GM21526 (cell line): ENCODE results near the gene MAEA.
"Not testable (repeated sequence)": the region's sequence is repeated elsewhere in the genome, so short reads cannot be mapped to it uniquely, and the experiment has no call there.

Source experiments
- ATAC-seq: cut with Tn5 transposase; IDR thresholded peaks from one replicate; pipeline ENCODE4 v1.9.1; 2021; ENCODE audit warnings: moderate library complexity; ENCODE audit not compliant: unreplicated experiment, low FRiP score

MAEA gene

DNA sequence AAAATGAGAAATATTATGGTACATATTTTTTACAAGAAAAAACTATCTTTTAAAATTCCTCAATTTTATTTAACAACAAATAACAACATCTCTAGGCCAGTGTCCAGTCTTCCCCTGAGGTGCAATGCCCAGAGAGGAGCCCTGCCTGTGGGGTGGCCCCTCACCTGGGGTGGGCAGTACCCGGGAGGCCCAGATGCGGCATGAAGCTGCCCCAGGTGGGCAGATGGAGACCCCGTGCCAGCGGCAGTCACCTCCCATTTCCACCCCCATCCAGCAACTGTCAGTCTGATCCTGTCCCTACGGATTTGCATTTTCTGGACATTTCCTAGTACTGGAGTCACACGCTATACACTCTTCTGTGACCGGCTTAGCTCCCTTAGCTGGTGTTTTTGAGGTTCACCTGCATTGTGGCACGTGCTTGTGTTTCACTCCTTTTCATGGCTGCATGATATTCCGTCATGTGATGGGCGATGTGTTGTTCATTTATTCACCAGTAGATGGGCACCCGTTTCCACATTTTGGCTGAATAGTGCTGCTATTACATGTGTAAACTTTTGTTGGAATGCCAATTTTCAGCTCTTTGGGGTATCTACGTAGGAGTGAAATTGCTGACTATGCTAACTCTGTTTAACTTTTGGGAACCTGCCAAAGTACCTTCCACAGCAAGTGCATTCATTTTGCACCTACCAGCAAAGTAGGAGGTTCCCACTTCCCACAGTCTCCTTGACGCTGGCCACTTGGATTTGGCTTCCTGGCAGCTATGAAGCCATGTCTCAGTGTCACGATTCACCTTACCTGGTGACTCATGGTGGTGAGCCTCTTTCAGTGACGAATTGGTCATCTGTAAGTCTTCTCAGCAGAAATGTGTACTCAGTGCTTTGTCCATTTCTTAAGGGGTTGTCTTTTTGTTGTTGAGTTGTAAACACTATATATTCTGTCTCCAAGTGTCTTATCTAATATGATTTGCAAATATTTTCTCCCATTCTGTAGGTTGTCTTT, 11.7 kb upstream of the MAEA start:
- ATAC-seq: no peak

DNA sequence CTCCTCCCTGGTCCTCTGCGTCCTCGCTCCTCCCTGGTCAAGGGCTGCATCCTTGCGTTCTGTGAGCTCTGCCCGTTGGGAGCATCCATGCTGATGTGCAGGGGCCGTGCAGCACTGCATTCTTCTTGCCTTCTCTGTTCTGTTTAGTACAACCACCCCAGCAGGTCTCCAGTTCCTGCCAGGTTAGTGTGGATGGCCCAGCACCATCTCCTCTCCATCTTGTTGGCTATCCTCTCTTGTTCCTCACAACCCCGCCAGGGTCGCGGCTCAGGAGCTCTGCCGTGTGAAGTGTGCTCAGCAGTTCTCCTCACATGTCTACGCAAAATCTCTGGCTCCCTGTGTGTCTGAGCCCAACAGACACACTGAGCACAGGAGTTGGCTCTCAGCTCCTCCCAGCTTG, 10.4 kb upstream of the MAEA start:
- no peak for ATAC-seq

DNA sequence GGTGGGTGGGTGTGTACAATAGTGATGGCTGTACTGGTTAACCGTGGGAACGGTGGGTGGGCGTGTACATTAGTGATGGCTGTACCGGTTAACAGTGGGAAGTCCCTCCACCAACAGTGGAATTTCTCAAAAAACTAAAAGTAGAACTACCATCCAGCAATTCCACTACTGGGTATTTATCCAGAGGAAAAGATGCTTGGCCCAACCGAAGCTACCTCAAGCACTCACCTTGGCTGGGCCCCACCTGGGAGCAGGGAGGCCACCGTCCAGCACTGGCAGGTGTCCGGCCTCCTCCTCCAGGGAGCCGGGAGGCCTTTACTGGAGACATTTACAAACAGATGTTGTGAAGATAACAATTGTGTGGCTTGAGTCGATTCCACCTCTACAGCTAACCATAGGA, 6.0 kb upstream of the MAEA start:
- no peak for ATAC-seq

DNA sequence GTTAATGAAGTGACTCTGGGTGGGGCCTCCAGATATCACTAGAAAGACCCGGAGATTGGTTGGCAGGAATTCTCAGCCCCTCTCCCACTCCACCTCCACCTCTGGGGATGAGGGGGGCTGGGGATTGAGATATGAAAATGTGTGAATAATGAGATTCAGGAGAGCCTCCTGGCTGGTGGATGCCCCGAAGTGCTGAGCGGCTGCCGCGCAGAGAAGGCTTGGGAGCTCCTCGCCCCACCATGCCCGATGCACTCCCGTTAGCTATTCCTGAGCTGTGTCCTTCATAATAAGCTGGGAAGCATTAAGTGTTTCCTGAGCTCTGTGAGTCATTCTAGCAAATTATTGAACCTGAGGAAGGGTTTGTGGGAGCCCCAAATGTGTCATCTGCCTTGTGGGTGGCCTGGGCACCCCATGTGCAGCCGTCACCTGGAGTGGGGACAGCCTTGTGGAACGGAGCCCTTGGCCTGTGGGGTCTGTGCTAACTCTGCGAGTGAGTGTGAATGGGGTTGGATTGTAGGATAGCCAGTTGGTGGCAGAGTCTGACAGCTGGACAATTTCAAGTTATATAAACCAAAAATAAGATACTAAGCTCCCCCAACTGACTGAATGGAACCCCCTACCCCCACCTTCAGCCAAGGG, 4.4 kb upstream of the MAEA start:
- no peak for ATAC-seq

DNA sequence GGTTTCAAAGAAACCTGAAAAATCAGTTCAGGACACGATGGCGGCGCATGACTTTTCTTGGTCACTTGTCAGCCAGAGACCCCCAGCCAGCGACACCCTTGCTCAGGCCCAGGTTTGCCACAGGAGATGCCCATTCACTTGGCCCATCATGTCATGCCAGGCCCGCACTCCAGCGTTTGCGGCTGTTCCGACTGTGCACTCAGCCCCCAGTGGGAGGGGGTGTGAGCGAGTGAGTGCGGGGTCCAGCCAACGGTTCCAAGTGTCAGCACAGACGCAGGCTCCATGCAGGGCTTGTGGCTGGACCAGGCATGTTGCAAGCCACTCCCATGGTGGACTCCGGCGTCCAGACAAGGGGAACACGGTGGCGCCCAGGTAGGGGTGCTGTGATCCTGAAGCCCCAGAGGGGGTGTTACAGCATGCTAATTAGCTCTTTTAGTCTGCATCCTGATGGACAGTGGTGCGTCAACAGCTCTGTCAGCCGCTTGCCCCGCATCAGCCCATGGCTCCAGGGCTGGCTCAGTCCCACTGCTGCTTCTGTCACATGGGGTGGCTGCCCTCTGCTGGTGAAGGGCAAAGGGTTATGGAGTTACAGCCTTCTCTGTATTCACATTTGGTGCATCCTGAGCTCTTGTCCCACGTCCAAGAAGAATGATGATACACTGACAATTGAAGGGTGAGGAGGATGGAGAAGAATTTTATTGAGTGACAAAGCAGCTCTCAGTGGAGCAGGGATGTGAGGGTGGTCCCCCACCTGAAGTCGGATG, 3.7 kb upstream of the MAEA start:
- ATAC-seq: no peak

DNA sequence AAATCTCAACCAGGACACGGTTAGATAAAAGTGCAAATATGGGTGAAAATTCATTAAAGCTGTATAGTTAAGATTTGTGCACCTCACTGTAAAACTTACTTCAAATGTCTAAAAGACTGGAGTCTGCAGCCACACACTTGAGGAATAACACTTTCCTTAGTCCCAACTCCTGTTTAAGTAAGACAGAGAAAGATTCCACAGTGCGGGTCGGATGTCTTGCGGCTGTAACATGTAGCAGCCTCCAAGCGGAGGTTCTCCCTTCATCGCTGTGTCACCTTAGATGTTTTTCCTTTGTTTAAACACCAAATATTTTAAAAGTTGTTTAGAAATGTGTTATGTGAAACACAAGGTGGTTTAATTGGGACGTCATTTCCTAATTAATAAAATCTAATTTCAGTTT, 905 bp upstream of the MAEA start:
- ATAC-seq: no peak

DNA sequence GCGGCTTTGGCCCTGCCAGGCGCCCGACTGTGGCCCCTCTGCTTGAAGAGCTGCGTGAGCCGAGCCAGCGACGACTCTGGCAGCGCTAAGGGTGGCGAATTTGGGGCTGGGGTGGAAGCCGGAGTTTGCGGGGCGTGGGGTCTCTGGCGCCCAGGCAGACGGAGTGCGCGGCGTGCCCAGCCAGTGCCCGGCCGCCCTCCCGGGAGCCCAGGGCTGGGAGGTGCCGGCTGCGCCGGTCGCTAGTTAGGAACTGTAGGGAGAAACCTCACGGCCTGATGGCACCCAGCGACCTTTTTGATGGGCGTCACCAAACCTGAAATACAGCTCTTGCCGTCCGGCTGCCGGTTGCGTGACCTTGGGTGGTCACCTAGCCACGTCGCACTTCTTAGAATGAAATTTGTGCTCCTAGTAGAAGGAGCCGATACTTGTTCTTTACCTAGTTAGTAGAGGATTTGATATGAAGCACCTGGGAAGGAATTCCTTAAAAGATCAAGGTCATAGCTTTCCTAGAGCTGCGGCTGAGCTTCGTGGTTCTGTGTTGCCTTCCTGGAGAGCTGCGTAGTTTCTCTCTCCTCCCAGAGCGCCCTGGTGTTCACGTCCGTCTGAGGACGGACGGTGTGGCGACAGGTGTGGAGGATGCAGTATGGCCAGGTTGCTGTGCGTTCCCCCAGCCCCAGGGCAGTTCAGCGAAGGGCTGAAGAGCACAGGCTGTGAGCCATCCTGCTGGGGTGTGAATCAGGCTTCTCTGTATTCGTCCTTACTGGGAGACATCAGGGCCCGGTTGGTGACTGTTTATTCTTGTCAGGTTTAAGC, 680 bp downstream of the MAEA start:
- ATAC-seq: peak; percentile 11

DNA sequence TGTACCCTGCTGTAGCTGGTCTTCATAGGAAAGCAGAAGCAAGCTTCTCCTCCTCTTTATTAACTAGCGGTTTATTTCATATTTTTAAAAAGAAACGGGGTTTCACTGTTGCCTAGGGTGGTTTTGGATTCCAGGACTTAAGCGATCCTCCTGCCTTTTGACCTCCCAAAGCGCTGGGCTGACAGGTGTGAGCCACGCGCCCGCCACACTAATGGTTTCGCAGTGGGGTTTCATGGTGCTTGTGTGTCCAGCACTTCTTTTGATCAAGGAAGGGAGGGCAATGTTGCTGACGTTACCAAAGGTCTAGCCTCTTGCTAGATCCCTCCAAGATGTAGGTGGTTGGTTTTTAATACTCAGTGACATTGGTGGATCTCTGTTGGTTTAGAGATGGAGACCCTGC, 1.4 kb downstream of the MAEA start:
- ATAC-seq: no peak

DNA sequence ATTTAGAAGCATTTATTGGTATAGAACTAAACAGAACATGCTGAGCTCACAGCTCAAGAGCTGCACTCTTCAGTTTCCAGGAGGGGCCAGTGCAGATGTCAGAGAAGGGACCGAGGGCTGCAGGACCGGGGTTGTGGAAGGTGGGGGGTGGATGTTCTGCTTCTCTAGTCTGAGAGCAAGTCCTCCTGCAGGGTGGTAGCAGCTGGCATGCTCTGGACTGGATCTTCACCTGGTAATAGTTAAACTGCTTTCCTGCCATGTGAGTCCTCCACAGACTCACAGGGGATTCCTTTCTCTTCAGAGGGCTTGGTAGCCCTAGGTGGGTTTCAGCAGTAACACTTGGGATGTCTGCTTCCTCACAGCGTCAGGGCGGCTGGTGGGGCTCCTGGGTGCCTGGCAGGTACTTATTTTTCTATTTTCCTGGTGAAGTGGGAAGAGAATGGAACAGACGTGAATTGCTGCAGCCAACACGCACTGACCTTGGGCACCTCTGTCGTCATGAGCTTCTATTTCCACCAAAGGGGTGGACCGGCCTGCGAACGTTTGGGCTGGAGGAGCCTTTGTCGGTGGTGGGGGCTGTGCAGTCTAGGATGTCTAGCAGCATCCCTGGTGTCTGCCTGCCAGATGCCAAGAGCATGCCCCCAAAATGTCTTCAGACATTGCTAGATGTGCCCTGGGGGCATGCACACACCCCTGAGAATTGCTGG, 2.5 kb downstream of the MAEA start:
- no peak for ATAC-seq

DNA sequence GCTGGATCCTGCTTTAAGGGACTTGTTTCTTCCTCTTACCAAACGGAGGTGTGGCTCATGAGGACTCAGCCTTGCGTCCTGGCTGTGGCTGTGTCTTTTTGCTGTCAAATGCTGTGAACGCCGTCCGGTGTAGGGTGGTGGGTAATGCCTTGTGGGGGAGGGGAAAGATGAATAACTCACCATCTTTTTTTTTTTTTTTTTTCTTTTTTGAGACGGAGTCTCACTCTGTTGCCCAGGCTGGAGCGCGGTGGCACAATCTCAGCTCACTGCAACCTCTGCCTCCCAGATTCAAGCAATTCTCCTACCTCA, 3.0 kb downstream of the MAEA start:
- not testable (repeated sequence) for ATAC-seq

DNA sequence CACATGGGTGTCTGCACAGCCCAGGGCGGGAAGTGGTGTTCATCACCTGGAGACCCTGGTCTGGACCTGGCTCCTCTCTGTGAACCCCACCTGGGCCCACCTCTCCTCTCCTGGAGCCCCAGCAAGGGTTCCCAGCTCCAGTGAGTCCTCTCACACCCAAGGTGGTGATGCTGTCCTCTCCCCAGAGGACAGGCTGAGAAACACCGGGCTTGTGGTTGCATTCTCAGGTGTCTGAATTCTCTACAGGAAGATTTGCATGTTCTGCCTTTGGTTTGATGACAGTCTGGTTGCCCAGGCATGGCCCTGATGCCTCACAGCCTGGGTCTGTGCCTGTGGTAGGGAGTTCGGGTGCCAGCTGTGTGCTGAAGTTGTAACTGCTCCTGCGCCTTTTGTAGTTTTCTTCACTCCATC, 3.8 kb downstream of the MAEA start:
- ATAC-seq: no peak

DNA sequence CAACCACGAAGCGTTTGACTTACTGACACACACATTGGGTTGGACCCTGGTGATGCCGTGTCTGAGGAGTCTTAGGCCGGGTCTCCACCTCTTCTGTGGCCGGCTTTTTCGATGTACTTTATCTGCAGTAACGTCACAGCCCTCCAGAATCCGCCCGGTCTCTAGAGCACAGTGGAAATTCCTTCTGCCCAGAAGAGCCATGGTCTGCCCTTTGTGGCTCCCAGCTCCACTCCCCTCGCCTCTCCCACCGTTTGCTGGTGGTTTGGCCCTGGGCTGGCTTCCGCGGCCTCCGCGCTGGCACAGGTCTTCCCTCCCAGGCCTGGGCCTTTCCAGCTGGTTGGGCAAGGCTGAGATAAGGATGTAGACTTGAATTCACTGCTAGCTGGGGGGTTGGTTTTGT, 4.3 kb downstream of the MAEA start:
- ATAC-seq: no peak

DNA sequence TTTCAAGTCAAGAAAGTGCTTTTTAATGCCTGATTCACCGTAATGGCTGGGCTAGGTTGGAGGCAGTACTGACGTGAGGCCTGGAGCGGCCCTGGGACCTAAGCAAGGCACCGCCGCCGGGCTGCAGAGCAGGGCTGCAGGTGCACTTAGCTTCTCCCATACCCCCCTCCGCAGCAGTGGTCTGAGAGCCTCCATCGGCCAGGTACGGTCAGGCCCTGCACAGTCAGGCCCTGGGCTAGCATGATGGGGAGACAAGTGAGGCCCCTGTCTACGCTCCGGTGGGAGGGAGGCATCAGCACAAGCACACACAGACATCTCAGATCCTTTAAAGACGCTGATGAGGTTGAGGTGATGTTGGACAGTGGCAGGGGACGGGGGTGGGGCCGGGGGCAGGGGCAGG, 4.7 kb downstream of the MAEA start:
- no peak for ATAC-seq

DNA sequence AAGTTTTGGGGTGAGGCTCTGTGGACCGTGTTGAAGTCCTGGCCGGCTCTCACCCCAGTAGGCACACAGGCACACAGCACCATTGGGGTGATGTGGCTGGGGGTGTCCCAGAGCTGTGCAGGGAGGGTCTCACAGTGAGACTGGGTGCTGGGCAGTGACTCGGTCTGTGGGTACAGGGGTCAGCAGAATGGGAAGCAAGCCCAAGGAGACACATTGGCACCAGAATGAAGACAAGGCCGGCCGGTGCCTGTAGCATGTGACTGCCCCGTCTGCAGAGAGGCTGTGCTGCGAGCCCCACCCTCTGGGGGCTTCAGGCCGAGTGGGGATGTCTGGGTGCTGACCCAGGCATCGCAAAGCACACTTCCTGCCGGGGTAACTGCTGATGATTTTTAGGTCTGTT, 5.2 kb downstream of the MAEA start:
- ATAC-seq: no peak

DNA sequence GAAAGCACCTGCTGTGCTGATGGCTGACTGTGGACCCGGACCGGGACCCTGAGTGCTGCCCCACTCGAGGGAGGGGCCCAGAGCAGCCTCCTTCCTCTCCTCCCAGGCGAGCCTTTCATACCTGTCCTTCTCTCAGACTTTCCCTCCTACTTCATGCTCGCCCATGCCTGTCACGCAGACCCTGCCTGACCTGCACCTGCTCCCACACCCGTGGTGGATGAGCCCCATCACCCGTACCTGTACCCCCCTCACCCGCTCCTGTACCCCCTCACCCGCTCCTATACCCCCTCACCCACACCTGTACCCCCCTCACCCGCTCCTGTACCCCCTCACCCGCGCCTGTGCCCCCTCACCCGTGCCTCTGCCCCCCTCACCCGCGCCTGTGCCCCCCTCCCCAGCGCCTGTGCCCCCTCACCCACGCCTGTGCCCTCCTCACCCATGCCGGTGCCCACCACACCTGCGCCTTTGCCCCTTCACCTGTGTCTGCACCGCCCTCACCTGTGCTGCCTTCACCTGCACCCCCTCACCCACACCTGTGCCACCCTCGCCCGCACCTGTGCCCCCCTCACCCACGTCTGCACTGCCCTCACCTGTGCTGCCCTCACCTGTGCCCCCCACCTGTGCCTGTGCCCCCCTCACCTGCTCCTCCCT, 5.8 kb downstream of the MAEA start:
- ATAC-seq: no peak

DNA sequence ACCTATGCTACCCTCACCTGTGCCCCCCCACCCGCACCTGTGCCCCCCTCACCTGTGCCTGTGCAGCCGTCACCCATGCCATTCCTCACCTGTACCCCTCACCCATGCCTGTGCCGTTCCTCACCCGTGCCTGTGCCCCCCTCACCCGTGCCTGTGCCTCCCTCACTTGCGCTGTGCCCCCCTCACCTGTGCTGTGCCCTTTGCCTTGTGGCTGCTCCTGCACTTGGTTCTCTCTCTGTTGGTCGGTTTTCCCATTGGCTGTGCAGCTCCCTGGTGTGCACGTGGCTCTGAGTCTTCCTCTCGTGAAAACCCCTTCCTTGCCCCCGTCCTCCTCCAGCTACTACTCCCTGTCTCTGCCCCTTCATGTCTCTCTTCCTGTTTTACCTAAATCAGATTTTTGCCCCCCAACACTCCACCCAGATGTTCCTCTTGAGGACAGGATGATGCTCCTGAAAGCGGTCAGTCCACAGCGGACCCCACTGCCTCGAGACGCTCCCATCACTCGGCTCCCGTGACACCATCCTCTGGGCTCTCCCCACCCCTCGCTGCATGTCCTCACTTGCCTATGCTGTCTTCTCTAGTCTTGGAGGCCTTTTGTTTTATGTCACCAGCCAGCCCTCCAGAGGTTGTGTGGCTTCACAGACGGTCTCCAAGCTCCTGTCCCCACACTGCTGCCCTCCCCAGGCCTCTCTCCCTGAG, 6.8 kb downstream of the MAEA start:
- ATAC-seq: no peak

DNA sequence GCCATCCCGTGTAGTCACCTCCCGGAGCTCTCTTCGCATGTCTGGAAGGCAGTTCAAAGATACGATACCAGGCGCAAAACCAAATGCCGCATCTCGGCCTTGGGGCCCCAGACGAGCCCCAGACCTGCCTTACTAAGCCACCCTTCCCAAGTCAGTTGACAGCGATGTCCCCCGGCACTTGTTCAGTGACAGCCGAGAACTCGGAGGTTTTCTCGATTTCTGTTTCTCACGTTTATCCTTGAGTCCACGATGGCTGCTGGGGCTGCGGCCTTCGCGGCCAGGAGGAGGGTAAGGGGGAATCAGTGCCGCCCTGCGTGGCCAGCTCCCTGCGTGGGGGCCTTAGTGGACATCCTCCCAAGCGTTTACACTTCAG, 7.3 kb downstream of the MAEA start:
- no peak for ATAC-seq

DNA sequence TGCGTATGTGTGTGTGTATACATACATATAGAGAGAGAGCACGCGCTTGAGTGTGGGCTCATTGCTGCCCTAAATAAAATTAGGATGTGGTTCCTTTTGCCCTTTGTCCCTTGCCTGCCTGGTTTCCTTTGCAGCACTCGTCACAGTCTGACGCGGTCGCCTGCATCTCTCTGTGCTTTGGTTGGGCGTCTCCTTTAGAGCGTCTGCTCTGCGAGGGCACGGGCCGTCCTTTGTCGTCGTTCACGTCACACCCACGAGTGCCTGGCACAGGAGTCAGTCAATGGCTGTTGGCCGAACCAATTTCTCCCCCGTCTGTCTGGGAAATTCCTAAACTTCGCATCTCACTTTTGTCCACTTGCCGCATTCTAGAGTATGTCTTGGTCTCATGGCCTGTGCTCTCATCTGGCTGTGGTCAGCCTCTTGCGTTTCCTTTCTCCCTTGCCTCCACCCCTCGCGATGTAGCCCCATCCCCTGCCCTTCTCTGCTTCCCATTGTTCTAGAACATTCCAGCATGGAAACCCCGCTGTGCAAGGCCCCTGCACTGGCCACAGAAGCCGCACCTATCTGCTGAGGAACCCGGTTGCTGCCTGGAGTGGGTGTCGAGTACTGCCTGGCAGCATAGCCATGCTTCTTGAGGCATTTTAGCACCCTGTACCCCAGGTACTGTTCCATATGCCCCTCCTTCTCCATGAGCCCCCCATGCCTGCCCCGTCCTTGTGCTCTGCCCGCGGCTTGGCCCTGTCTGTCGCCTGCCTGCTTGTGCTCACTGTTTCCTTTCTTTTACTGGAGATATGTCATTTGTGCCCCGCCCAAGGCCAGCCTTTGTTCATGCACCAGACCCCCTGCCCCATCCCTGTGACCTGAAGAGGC, 8.0 kb downstream of the MAEA start:
- ATAC-seq: no peak
